Endothelial cell of umbilical vein (primary cell): Measurements from ENCODE around the gene ACIN1. TPM values are rescaled to one million over a fixed set of nuclear protein-coding genes. Genes with fewer than 3 reads are reported as not detected.

Experiments used
- BruUV-seq: library from RNA; stranded (reverse); fragments of 400-500 nt; replicated peaks from 2 replicates; lab custom pipeline; 2021; lab: Mats Ljungman, UMichigan
- CTCF ChIA-PET: fragments of 300-600, 350-600 bp; sonication (Branson Sonifier 250); formaldehyde crosslinking; loops from one replicate; lab custom pipeline; 2021; ENCODE audit warnings: antibody characterized with exemption, inconsistent platforms; lab: Charles Lee
- POLR2A ChIA-PET: fragments of 300-600, 350-600 bp; sonication (Branson Sonifier 250); formaldehyde crosslinking; loops from one replicate; lab custom pipeline; 2021; ENCODE audit warnings: antibody characterized with exemption, inconsistent platforms; lab: Charles Lee
- DNase-seq: peaks from one replicate; pipeline ENCODE4 v3.0.0-alpha.2; 2011; ENCODE audit warnings: low read depth, low spot score
- FAIRE-seq: peaks from 2 replicates; lab custom pipeline; 2011; peaks lifted over from hg19 to GRCh38; lab: Jason Lieb, UNC
- H2AFZ ChIP-seq: 2 replicates; pipeline ENCODE4 v1.6.0; 2012; ENCODE audit warnings: low read depth, low read length, control low read depth, inconsistent platforms
- H3K27ac ChIP-seq: 2 replicates; pipeline ENCODE4 v1.5.1; 2011; ENCODE audit warnings: low read depth, mild to moderate bottlenecking, control low read depth, low read length, moderate library complexity; ENCODE audit not compliant: insufficient read depth
- H3K27me3 ChIP-seq, 2 experiments: 2 replicates each; pipeline versions ENCODE4 v1.6.0 to v1.6.1; 2011; ENCODE audit warnings: low read length in 2 of 2, mixed read lengths in 1 of 2; ENCODE audit not compliant: control insufficient read depth in 2 of 2, insufficient read depth in 2 of 2
- H3K36me3 ChIP-seq, 2 experiments: 2 replicates in 1 of 2; 3 replicates in 1 of 2; pipeline ENCODE4 v1.5.1; 2011; ENCODE audit warnings: low read length in 2 of 2, mild to moderate bottlenecking in 1 of 2, moderate library complexity in 1 of 2; ENCODE audit not compliant: control insufficient read depth in 2 of 2, insufficient read depth in 2 of 2; ENCODE audit errors: extremely low read depth in 1 of 2
- H3K4me1 ChIP-seq: 3 replicates; pipeline ENCODE4 v1.5.1; 2011; ENCODE audit warnings: mild to moderate bottlenecking, low read length; ENCODE audit not compliant: control insufficient read depth, insufficient read depth; ENCODE audit errors: extremely low read depth
- H3K4me2 ChIP-seq: 2 replicates; pipeline ENCODE4 v1.6.1; 2011; ENCODE audit warnings: low read length, control low read depth, mixed read lengths; ENCODE audit not compliant: insufficient read depth
- H3K4me3 ChIP-seq, 3 experiments: fragments of 200-600 bp in 1 of 3; sonication (generic), shearing (Covaris generic) in 1 of 3; replicated peaks in 1 of 3; 2 replicates each; pipeline ENCODE4 v1.5.1; 2011 to 2016; ENCODE audit warnings: control low read depth in 3 of 3, low read length in 3 of 3, mild to moderate bottlenecking in 2 of 3, inconsistent platforms in 1 of 3, low read depth in 1 of 3, moderate library complexity in 1 of 3; ENCODE audit not compliant: insufficient read depth in 1 of 3
- H3K79me2 ChIP-seq: 2 replicates; pipeline ENCODE4 v1.6.0; 2012; ENCODE audit warnings: low read length, inconsistent platforms; ENCODE audit not compliant: control insufficient read depth, insufficient read depth
- H3K9ac ChIP-seq: replicated peaks from 2 replicates; pipeline ENCODE3; 2011; ENCODE audit warnings: low read length, control low read depth; ENCODE audit not compliant: insufficient read depth; ENCODE audit errors: extremely low read depth
- H3K9me1 ChIP-seq: replicated peaks from 3 replicates; pipeline ENCODE4 v1.6.0; 2011; ENCODE audit warnings: mild to moderate bottlenecking, low read length; ENCODE audit not compliant: control insufficient read depth, insufficient read depth; ENCODE audit errors: extremely low read depth
- H3K9me3 ChIP-seq: replicated peaks from 2 replicates; pipeline ENCODE4 v1.5.1; 2012; ENCODE audit warnings: low read length, inconsistent platforms; ENCODE audit not compliant: control insufficient read depth, insufficient read depth
- H4K20me1 ChIP-seq: replicated peaks from 2 replicates; pipeline ENCODE3; 2011; ENCODE audit warnings: mild to moderate bottlenecking, low read length; ENCODE audit not compliant: control insufficient read depth, insufficient read depth; ENCODE audit errors: extremely low read depth
- EZH2 ChIP-seq: IDR thresholded peaks from 2 replicates; pipeline ENCODE4 v1.6.1; 2012; ENCODE audit warnings: borderline replicate concordance, low read depth, mild to moderate bottlenecking, moderate library complexity, low read length, inconsistent platforms; ENCODE audit not compliant: severe bottlenecking
- FOS ChIP-seq: IDR thresholded peaks from 2 replicates; pipeline ENCODE4 v1.6.1; 2011; ENCODE audit warnings: mild to moderate bottlenecking, low read length, moderate library complexity, borderline replicate concordance; ENCODE audit not compliant: insufficient read depth
- GATA2 ChIP-seq: IDR thresholded peaks from 2 replicates; pipeline ENCODE4 v1.7.0; 2011; ENCODE audit warnings: low read depth, mild to moderate bottlenecking, moderate library complexity, mixed read lengths, low read length; ENCODE audit not compliant: insufficient read length, insufficient read depth
- MYC ChIP-seq: IDR thresholded peaks from one replicate; pipeline ENCODE4 v1.6.1; 2011; ENCODE audit warnings: mild to moderate bottlenecking, low read depth, low read length
- POLR2A ChIP-seq: IDR thresholded peaks from 2 replicates; pipeline ENCODE4 v1.6.1; 2012; ENCODE audit warnings: low read depth, mild to moderate bottlenecking, control low read depth, low read length
- POLR2AphosphoS5 ChIP-seq: IDR thresholded peaks from 2 replicates; pipeline ENCODE4 v1.6.1; 2012; ENCODE audit warnings: low read depth, mild to moderate bottlenecking, control low read depth, low read length, moderate library complexity; ENCODE audit not compliant: insufficient read depth
- dilution Hi-C: fragments of 300-500 bp; cut with MboI; formaldehyde crosslinking; loops from one replicate; pipeline ENCODE4 v1.15.0; 2019; ENCODE audit warnings: low sequenced_read_pairs; ENCODE audit not compliant: extremely low pct_ligation_motif_present
- intact Hi-C: fragments of 100-400 bp; cut with micrococcal nuclease; formaldehyde crosslinking; loops from one replicate; pipeline ENCODE4 v1.10.0; 2022
- polyA plus RNA-seq, 4 experiments: library from polyadenylated mRNA; depleted of rRNA in 3 of 4; stranded (reverse) in 3 of 4; unstranded in 1 of 4; fragments of >200 nt; gene quantifications; 2 replicates each; pipeline versions ENCODE4 v1.2.1 to v1.2.3, GENCODE V29; 2011 to 2012; ENCODE audit warnings: missing spikeins in 1 of 4
- total RNA-seq: library from RNA; stranded (reverse); gene quantifications from 2 replicates; pipeline ENCODE4 v1.2.3, GENCODE V29; 2021
- TF ChIP-seq, protein P1 (sequence below), 2 donors: IDR thresholded peaks; 1 replicate in 1 of 2; 2 replicates in 1 of 2; pipeline ENCODE4 v1.5.1; 2011; ENCODE audit warnings: low read length in 2 of 2, mild to moderate bottlenecking in 2 of 2, moderate library complexity in 2 of 2, control low read depth in 1 of 2, inconsistent platforms in 1 of 2, low read depth in 1 of 2; ENCODE audit not compliant: insufficient read depth in 1 of 2; ENCODE audit errors: extremely low read depth in 1 of 2

ACIN1 gene
- total and polyA plus RNA-seq, 2 donors (not counting 3 experiments of a cell fraction or from before 2014, with no cell fraction given) = 146 to 240 TPM

DNA sequence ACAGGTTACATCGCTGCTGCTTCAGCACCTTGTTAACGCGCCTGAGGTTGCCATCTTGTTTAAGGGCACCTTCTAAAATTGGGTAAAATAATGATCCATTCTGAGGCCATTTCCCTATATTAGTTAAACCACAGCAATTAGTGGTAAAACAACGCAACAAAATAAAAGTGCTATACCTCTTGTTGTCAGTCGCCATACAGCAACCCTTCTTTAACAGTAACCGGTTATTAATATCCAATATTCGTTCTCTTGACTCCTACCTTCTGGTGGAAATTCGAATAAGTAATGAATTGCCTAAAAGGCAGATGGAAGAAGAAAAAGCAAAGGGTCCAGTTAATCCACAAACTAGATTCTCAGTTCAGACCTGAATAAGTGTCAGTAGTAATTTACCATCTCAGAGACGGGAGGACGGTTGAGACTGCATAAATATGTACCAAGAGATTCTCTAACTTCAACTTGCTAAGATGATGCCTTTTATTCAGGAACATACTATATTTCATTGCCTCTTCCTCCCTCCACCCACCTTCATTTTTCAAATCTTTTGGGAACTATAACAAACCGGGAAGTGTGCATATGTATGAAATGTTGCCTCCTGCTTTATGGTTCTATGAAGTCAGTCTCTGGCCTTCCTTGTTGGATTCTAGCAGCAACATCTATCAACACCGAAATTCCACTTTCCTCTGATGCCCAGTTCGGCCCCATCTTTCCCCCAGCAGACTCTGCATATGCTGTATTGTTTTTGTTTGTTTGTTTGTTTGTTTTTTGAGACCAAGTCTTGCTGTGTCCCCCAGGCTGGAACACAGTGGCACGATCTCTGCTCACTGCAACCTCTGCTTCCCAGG, 59.4 kb downstream of the ACIN1 start:
- Histone ChIP-seq H3K4me1 (peaks cover 12% of the 10 kb centered on the region), H3K9me3 (no peaks in the 10 kb centered on the region), H2AFZ (peak overlapping the region; percentile 88), H3K4me3 (peak overlapping the region in 1 of 3 experiments; percentile 88), H3K27me3 (no peaks in the 10 kb centered on the region), H3K4me2 (peak overlapping the region; percentile 66), H3K36me3 (peaks cover 8 to 9% of the 10 kb centered on the region in 2 experiments), H3K27ac (peak overlapping the region; percentile 88), H4K20me1 (no peaks in the 10 kb centered on the region), H3K9me1 (no peaks in the 10 kb centered on the region), H3K79me2 (peaks cover 25% of the 10 kb centered on the region), H3K9ac (peak overlapping the region; percentile 93)
- intact Hi-C loops = loop anchor here (1.0 to 2.0 kb wide), 3 partner anchors 12 to 29 kb away; no protein-coding TSS in a partner anchor
- POLR2A ChIA-PET = no interaction called here
- no peak for TF ChIP-seq MYC
- no peak for TF ChIP-seq EZH2
- TF ChIP-seq FOS = no peak
- no peak for TF ChIP-seq GATA2
- TF ChIP-seq, protein P1, sequence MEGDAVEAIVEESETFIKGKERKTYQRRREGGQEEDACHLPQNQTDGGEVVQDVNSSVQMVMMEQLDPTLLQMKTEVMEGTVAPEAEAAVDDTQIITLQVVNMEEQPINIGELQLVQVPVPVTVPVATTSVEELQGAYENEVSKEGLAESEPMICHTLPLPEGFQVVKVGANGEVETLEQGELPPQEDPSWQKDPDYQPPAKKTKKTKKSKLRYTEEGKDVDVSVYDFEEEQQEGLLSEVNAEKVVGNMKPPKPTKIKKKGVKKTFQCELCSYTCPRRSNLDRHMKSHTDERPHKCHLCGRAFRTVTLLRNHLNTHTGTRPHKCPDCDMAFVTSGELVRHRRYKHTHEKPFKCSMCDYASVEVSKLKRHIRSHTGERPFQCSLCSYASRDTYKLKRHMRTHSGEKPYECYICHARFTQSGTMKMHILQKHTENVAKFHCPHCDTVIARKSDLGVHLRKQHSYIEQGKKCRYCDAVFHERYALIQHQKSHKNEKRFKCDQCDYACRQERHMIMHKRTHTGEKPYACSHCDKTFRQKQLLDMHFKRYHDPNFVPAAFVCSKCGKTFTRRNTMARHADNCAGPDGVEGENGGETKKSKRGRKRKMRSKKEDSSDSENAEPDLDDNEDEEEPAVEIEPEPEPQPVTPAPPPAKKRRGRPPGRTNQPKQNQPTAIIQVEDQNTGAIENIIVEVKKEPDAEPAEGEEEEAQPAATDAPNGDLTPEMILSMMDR (IDR thresholded peaks at IDR 0.05; ENCODE audit: extremely low read depth in 1 of 2, insufficient read depth in 1 of 2, low read depth in 1 of 2, low read length in 2 of 2) = no peak
- TF ChIP-seq POLR2AphosphoS5 = no peak
- TF ChIP-seq POLR2A = no peak
- DNase-seq = no peak
- BruUV-seq = TSS peak; percentile 66
- FAIRE-seq = peak; percentile 24
- CTCF ChIA-PET = interaction anchor here (1.0 to 4.4 kb wide), 3 partner anchors 23 to 49 kb away, joined by 4 to 23 read pairs (median 8); no protein-coding TSS in a partner anchor
- dilution Hi-C loops = no loop called here
